PFSK-1 (cell line): ENCODE data around the gene IKZF3.

Source experiments
- POLR2AphosphoS5 ChIP-seq: IDR thresholded peaks from 2 replicates; pipeline ENCODE4 v1.6.1; 2012; ENCODE audit warnings: low read depth, mild to moderate bottlenecking, control low read depth, low read length, moderate library complexity
- REST ChIP-seq, 2 experiments: IDR thresholded peaks; 2 replicates each; pipeline versions ENCODE4 v1.6.1 to v1.8.0; 2011 to 2012; ENCODE audit warnings: low read depth in 2 of 2, low read length in 2 of 2, control low read depth in 1 of 2, inconsistent platforms in 1 of 2, mild to moderate bottlenecking in 1 of 2, moderate library complexity in 1 of 2; ENCODE audit not compliant: insufficient read depth in 1 of 2
- SIN3A ChIP-seq: IDR thresholded peaks from 2 replicates; pipeline ENCODE4 v1.6.1; 2012; ENCODE audit warnings: mild to moderate bottlenecking, low read length, moderate library complexity, borderline replicate concordance; ENCODE audit not compliant: insufficient read depth
- TAF1 ChIP-seq: IDR thresholded peaks from 2 replicates; pipeline ENCODE4 v1.6.1; 2012; ENCODE audit warnings: low read length, control low read depth, borderline replicate concordance; ENCODE audit not compliant: insufficient read depth

- TF ChIP-seq POLR2AphosphoS5 (no peak), REST (IDR thresholded peaks at IDR 0.05; ENCODE audit: insufficient read depth in 1 of 2, low read depth in 2 of 2, low read length in 2 of 2) (no peak), TAF1 (no peak), SIN3A (no peak)
Measured at GRCh38 chr17:39838784-39839183, 25.3 kb downstream of the IKZF3 start.
